Heart left ventricle (tissue), 16 donors: Measurements from ENCODE around the gene KCNMB3. TPM values are rescaled to one million over a fixed set of nuclear protein-coding genes. Genes with fewer than 3 reads are reported as not detected.
"Not testable (repeated sequence)": the region's sequence is repeated elsewhere in the genome, so short reads cannot be mapped to it uniquely, and the experiment has no call there.

ENCODE experiments used
- ATAC-seq, 4 donors: fragments of 200-7000 bp; cut with Tn5 transposase; one replicate each; pipeline ENCODE4 v1.9.1; 2020 to 2022; ENCODE audit warnings: moderate library complexity in 4 of 4, mild to moderate bottlenecking in 3 of 4, moderate number of reproducible peaks in 1 of 4
- DNase-seq, 5 donors: peaks; one replicate each; pipeline ENCODE4 v3.0.0-alpha.2; 2020
- H3K27ac ChIP-seq, 12 donors: fragments of 200-600 bp; sonication (generic) in 4 of 12; one replicate each; pipeline versions ENCODE4 v1.5.0 to v1.8.0; 2016 to 2022; ENCODE audit warnings: mild to moderate bottlenecking in 2 of 12
- H3K27me3 ChIP-seq, 9 donors: fragments of 200-600 bp; sonication (generic) in 2 of 9; one replicate each; pipeline versions ENCODE4 v1.5.1 to v1.8.0; 2016 to 2022; ENCODE audit warnings: mild to moderate bottlenecking in 3 of 9
- H3K36me3 ChIP-seq, 9 donors: fragments of 200-600 bp; sonication (generic) in 2 of 9; one replicate each; pipeline versions ENCODE4 v1.5.0 to v1.8.0; 2018 to 2022; ENCODE audit warnings: mild to moderate bottlenecking in 2 of 9
- H3K4me1 ChIP-seq, 12 donors: fragments of 200-600 bp; sonication (generic) in 4 of 12; one replicate each; pipeline versions ENCODE4 v1.5.0 to v1.8.0; 2016 to 2022; ENCODE audit warnings: mild to moderate bottlenecking in 3 of 12
- H3K4me3 ChIP-seq, 12 donors: fragments of 200-600 bp; sonication (generic) in 4 of 12; one replicate each; pipeline versions ENCODE4 v1.5.0 to v1.8.0; 2017 to 2022; ENCODE audit warnings: mild to moderate bottlenecking in 9 of 12, moderate library complexity in 4 of 12
- H3K9me3 ChIP-seq, 12 donors: fragments of 200-600 bp; sonication (generic) in 4 of 12; one replicate each; pipeline versions ENCODE4 v1.5.0 to v1.8.0; 2016 to 2022; ENCODE audit warnings: mild to moderate bottlenecking in 1 of 12
- POLR2A ChIP-seq, 2 donors: fragments of 450-650 bp; IDR thresholded peaks; one replicate each; pipeline ENCODE4 v1.6.1; 2017; ENCODE audit warnings: antibody characterized with exemption in 2 of 2, mild to moderate bottlenecking in 2 of 2, moderate library complexity in 2 of 2
- WGBS, 4 donors: extraction: QIAGEN DNeasy Blood & Tissue Kit in 2 of 4; methylation state at CpG; one replicate each; pipeline versions ENCODE4 v1.1.5 to v1.1.7; 2013 to 2018; 5-methylcytosine and 5-hydroxymethylcytosine counted together
- intact Hi-C, 10 donors: fragments of 100-400 bp; cut with DNase I; formaldehyde crosslinking; loops; one replicate each; pipeline versions ENCODE4 v1.11.1 to v1.14.2; 2022
- polyA plus RNA-seq, 2 donors: library from polyadenylated mRNA; stranded (reverse); fragments of 200-250 nt; gene quantifications; one replicate each; pipeline ENCODE4 v1.2.3, GENCODE V29; 2013
- total RNA-seq, 9 donors: library from RNA; depleted of rRNA in 2 of 9; stranded (reverse); fragments of >200 nt in 2 of 9; fragmentation: NEBNext Ultra II Directional in 3 of 9; extraction: Animal tissue kit (Norgen Biotek cat#: 25700) in 3 of 9; gene quantifications; one replicate each; pipeline versions ENCODE4 v1.1.0 to v1.2.4, GENCODE V29; 2016 to 2023
- TF ChIP-seq, protein P1 (sequence below), 12 donors: fragments of 200-600 bp; sonication (generic) in 4 of 12; IDR thresholded peaks; one replicate each; pipeline versions ENCODE4 v1.5.0 to v1.8.0; 2018 to 2022; ENCODE audit warnings: antibody characterized with exemption in 12 of 12, mild to moderate bottlenecking in 5 of 12
- donor health status: ischemic (EF 13 %, LVEDD 7.1; RV severe dilation, severe dysfunction).
- donor health status: healthy with polysubstance abuse.
- donor health status: DM: no; HTN: yes; CAD: no.
- donor health status: DM: no; HTN: no; CAD: no.
- donor health status: ischemic (EF 25% LVEDD 6.9; RV normal size, moderate dysfunction).
- donor health status: ischemic (EF 25% LVEDD 5.7; RV mildly dilated, moderate dysfunction).
- donor health status: healthy.
- donor health status: DM: yes; HTN: yes; CAD: no.
- donor health status: ischemic (EF 35%, LVEDD 5.7; RV mildly dilated, moderate dysfunction).
- donor health status: nonischemic (EF 11% LVEDD 7.7; RV severe dilation, severe dysfunction).
- donor health status: DM: yes; HTN: yes; CAD: no.
- donor health status: PGD.
- donor health status: ischemic (EF 29% LVEDD 5.4; RV normal size, mild dysfunction).
- donor health status: nonischemic (EF 23%, LVEDD 6.1; RV moderate dilation, normal function).

The KCNMB3 gene
- total and polyA plus RNA-seq, 11 donors = 0.40 to 1.6 (median 1.1) TPM

DNA sequence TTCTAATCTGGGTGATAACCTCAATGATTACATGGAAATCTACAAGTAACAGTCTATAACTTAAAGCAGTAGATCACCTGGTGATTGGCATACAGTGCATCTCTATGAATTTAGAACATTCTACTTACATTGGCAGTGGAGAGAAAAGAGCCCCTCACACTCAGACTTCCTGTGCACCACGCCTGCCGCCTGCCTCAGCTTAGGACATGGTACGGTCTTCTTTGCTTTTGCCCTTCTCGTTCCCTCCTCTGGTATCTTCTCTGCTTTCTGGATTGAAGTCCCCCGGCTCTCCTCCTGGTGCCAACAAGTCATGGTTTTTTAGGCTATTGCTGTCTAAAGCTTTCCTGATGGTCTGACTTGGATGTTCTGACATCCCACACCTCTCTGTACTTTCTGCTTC is 7.9 kb upstream of the KCNMB3 start:
- H3K9me3 ChIP-seq = peaks cover 0 to 33% (median 2%) of the 10 kb centered on the region in 12 donors
- intact Hi-C loops = no loop called here
- no peak overlapping the region for H3K27ac ChIP-seq
- WGBS, 4 donors = 75 to 88% (median 82%) methylated on average over 5 of the region's 5 CpGs
- peaks cover 0 to 7% (median 0%) of the 10 kb centered on the region in 12 donors for H3K4me1 ChIP-seq
- DNase-seq (no peak), ATAC-seq (no peak)
- no peak overlapping the region for H3K4me3 ChIP-seq
- H3K27me3 ChIP-seq = no peaks in the 10 kb centered on the region
- no peaks in the 10 kb centered on the region for H3K36me3 ChIP-seq
- TF ChIP-seq, protein P1, sequence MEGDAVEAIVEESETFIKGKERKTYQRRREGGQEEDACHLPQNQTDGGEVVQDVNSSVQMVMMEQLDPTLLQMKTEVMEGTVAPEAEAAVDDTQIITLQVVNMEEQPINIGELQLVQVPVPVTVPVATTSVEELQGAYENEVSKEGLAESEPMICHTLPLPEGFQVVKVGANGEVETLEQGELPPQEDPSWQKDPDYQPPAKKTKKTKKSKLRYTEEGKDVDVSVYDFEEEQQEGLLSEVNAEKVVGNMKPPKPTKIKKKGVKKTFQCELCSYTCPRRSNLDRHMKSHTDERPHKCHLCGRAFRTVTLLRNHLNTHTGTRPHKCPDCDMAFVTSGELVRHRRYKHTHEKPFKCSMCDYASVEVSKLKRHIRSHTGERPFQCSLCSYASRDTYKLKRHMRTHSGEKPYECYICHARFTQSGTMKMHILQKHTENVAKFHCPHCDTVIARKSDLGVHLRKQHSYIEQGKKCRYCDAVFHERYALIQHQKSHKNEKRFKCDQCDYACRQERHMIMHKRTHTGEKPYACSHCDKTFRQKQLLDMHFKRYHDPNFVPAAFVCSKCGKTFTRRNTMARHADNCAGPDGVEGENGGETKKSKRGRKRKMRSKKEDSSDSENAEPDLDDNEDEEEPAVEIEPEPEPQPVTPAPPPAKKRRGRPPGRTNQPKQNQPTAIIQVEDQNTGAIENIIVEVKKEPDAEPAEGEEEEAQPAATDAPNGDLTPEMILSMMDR (IDR thresholded peaks at IDR 0.05) = no peak
- TF ChIP-seq POLR2A (IDR thresholded peaks at IDR 0.05) = no peak

DNA sequence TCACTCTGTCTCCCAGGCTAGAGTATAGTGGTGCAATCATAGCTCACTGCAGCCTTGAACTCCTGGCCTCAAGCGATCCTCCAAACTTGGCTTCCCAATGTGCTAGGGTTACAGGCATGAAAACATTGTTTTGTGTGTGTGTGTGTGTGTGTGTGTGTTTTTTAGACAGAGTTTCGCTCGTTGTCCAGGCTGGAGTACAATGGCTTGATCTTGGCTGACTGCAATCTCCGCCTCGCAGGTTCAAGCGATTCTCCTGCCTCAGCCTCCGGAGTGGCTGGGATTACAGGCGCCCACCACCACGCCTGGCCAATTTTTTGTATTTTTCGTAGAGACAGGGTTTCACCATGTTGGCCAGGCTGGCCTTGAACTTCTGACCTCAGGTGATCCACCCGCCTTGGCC is 6.8 kb upstream of the KCNMB3 start:
- H3K36me3 ChIP-seq, H3K27me3 ChIP-seq, intact Hi-C loops, H3K4me3 ChIP-seq, DNase-seq, ATAC-seq, H3K4me1 ChIP-seq, H3K27ac ChIP-seq: not testable (repeated sequence)
- WGBS, 4 donors = 94 to 97% (median 95%) methylated on average over 11 of the region's 11 CpGs
- H3K9me3 ChIP-seq = peaks cover 0 to 33% (median 2%) of the 10 kb centered on the region in 12 donors

DNA sequence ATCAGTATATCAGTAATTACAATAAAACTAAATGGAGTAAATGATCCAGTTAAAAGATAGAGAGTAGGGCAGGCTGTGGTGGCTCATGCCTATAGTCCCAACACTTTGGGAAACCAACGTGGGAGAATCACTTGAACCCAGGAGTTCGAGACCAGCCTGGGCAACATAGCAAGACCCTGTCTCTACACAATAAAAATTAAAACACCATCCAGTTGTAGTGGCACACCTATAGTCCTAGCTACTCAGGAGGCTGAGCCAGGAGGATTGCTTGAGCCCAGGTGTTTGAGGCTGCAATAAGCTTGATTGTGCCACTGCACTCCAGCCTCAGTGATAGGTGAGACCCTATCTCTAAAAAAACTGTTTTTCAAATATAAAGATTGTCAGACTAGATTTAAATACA is 5.9 kb upstream of the KCNMB3 start:
- Histone ChIP-seq H3K4me1 (peaks cover 0 to 5% (median 0%) of the 10 kb centered on the region in 12 donors), H3K4me3 (no peak overlapping the region), H3K36me3 (no peaks in the 10 kb centered on the region), H3K27me3 (no peaks in the 10 kb centered on the region), H3K9me3 (peaks cover 0 to 33% (median 2%) of the 10 kb centered on the region in 12 donors), H3K27ac (no peak overlapping the region)
- no peak for TF ChIP-seq POLR2A (IDR thresholded peaks at IDR 0.05)
- TF ChIP-seq, protein P1 (IDR thresholded peaks at IDR 0.05) = no peak
- WGBS, 4 donors = 83 to 94% (median 89%) methylated on average over 2 of the region's 2 CpGs
- DNase-seq (no peak), ATAC-seq (no peak)
- intact Hi-C loops = no loop called here

DNA sequence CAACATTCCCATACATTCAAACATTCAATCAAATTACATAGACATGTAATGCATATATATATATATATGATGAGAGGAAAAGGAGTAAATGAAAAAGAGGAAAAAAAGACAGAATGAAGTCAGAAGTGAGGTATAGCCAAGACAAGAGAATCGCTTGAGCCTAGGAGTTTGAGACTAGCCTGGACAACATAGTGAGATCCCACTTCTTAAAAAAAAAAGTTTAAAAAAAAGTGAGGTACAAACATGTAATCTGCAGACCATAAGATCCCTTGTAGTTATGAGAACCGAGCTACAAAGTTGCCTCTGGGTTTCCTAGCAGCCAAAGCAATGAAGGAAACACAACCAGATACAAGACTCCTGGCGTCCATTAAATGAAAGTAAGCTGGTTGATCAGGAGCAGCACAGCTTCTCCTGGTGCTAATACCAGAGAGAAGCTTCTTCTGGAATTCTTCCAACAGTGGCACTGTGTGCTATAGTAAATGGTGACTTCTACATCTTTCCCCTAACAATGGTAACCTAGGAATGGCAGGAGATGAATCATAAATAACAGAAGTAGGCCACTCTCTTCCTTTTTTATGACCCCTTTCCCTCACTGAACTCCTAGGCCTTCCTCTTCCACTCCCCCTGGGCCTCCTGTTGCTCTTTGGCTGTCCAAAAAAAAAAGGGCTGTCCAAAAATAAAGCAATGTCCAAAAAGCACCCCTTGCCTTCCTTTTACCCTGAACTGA is 3.5 kb downstream of the KCNMB3 start:
- ATAC-seq (no peak), DNase-seq (no peak)
- intact Hi-C loops = no loop called here
- 95 to 98% (median 97%) methylated on average over 3 of the region's 3 CpGs for WGBS, 4 donors
- TF ChIP-seq POLR2A (IDR thresholded peaks at IDR 0.05) = no peak
- TF ChIP-seq, protein P1 (IDR thresholded peaks at IDR 0.05) = no peak
- H3K4me1 ChIP-seq = no peaks in the 10 kb centered on the region
- H3K36me3 ChIP-seq = peaks cover 0 to 43% (median 4%) of the 10 kb centered on the region in 9 donors
- no peaks in the 10 kb centered on the region for H3K27me3 ChIP-seq
- no peak overlapping the region for H3K27ac ChIP-seq
- H3K4me3 ChIP-seq = no peak overlapping the region
- no peaks in the 10 kb centered on the region for H3K9me3 ChIP-seq

DNA sequence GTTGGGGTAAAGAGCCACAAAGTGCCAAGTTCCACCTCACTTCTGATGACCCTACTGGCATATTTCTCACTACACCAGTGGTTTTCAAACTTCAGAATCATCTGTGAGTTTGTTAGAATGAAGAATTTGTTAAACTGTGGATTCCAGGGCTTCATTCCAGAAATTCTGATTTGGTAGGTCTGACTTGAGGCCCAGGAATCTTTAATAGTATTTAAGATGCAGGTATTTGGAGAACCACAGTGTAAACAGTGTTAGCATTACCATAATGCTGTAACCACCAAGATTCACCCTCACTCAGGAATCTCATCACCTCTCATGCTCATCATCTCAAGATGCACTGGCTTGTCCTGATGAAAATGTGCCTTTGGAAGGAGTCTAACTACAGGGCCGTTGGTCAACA is 6.0 kb downstream of the KCNMB3 start:
- TF ChIP-seq, protein P1 (IDR thresholded peaks at IDR 0.05) = no peak
- TF ChIP-seq POLR2A (IDR thresholded peaks at IDR 0.05) = no peak
- 80 to 100% (median 93%) methylated on average over 1 of the region's 1 CpG for WGBS, 4 donors
- Histone ChIP-seq H3K4me3 (no peak overlapping the region), H3K36me3 (peaks cover 0 to 28% (median 2%) of the 10 kb centered on the region in 9 donors), H3K9me3 (no peaks in the 10 kb centered on the region), H3K4me1 (no peaks in the 10 kb centered on the region), H3K27me3 (no peaks in the 10 kb centered on the region), H3K27ac (no peak overlapping the region)
- intact Hi-C loops = no loop called here
- ATAC-seq = no peak
- DNase-seq = no peak

DNA sequence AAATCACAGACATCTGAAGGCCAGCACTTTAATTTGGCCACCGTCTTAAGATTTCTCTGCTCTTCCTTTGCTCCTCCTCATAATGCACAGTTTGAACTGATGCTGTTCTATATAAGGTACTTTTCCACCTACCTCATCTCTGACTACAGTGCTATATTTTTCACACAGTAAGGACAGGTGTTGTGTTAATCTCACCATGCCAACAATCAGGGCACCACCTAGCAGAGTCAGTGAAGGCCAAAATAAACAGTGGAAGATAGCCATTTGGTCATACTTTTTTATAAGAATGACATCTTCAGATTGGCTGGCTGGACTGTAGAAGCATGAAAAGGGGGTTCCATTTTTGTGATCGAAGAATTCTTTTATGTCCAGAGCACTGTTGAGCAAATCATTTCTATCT is 8.1 kb downstream of the KCNMB3 start:
- H3K9me3 ChIP-seq, H3K4me1 ChIP-seq, DNase-seq, H3K4me3 ChIP-seq, H3K27ac ChIP-seq, H3K27me3 ChIP-seq, ATAC-seq, intact Hi-C loops: not testable (repeated sequence)
- WGBS, 4 donors = 94 to 96% (median 95%) methylated on average over 1 of the region's 2 CpGs
- H3K36me3 ChIP-seq = peaks cover 0 to 27% (median 0%) of the 10 kb centered on the region in 9 donors

DNA sequence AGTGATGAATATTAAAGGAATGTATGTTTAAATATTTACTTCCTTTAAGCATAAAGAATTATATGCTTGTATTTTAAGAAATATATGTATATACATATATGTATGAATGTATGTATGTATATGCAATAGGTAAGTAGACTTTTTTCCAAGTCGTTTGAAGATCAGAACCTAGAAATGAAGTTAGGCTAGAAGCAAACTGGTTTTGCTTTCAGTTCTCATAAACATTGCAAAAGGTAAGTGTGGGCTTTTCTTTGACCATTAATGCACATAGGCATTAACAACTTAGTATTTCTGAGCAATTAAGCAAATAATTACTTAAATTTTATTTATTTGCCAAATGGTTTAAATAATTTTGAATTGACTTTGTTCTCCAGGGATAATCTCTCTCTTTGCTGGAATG is 10.6 kb downstream of the KCNMB3 start:
- 49 to 71% (median 53%) methylated on average over 1 of the region's 1 CpG for WGBS, 4 donors
- H3K9me3 ChIP-seq, H3K27ac ChIP-seq, intact Hi-C loops, DNase-seq, H3K4me1 ChIP-seq, ATAC-seq, H3K4me3 ChIP-seq, H3K27me3 ChIP-seq: not testable (repeated sequence)
- H3K36me3 ChIP-seq = peaks cover 0 to 30% (median 0%) of the 10 kb centered on the region in 9 donors
